Measurements from ENCODE around the gene TGM6. TPM values are rescaled to one million over a fixed set of nuclear protein-coding genes. Genes with fewer than 3 reads are reported as not detected.

Gene TGM6
- total RNA-seq, result not detected
- long read RNA-seq, result 0 reads

DNA sequence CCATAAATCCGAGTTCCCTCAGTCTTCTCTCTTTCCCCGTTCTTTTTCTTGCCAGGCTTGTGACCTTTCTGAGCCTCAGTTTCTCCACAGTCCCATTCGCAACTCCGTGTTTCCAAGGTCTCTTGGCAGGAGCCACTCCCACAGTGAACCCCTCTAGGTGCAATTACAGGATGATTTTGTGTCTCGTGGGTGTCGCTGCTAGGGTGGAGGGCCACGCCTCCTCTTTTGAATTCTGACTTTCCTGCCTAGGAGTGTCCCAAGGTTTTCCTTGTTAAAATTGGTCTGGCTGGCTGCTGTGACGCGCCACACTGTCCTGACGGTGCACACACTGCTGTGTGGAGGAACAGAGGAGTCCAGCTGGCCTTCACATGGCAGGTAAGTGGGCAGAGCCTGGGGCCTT, at the start of gene TGM6:
Gene TGM6 (plus strand): TSS at position 301 of the 400 bp plus-strand sequence. CDS start 68 bp downstream, at position 369.
- ATAC-seq, result no peak
- intact Hi-C loops (cut with DNase I, micrococcal nuclease), result no loop called here

DNA sequence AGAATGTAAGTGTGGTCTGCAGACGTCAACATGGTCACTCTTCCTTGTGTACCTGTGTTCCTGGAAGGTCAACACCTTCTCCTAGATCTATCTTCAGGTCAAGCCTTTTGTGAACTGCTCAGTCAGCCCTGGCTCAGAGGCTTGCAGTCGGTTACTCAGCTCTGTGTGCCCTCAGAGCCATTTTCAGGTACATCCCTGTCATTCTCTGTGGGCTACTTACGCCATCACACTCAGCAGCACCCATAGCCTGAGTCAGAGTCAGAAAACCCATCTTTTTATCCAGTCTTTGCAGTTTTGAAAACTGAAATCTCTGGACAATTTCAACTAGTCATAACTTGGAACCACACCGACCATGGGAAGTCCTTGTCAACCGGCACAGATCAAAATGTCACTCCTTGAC, 49.6 kb upstream of the TGM6 start:
- DNase-seq, result no peak
- intact Hi-C loops (cut with DNase I, micrococcal nuclease), result no loop called here
- no peak for ATAC-seq

More for the DNA sequence above, at the start of gene TGM6:
- no peak for DNase-seq

GRCh38 chr20:2331901-2332565, 48.7 kb upstream of the TGM6 start:
- no peak for ATAC-seq
- intact Hi-C loops (cut with DNase I, micrococcal nuclease), result no loop called here
- no peak for DNase-seq

DNA sequence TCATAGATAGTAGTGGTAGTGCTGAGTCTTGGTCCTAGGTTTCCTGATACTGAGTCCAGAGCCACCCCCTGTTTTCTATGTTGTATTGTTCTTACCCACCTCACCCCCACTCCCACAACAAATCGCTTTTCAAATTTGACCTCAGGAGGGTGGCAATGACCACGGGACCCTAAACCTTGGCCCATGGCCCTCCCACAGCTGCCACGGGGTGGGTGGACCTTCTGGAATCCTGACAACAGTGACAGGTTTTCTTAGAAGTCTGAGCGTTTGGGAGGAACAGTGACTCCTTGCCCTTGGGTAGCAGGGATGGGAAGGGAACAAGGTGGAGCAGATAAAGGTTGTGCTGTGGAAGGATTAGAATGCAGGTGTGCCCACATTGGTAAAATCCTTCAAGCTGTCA, 48.0 kb upstream of the TGM6 start:
- ATAC-seq, result no peak
- intact Hi-C loops (cut with DNase I, micrococcal nuclease), result no loop called here

GRCh38 chr20:2333821-2334220, 46.9 kb upstream of the TGM6 start:
- ATAC-seq (no peak), DNase-seq (no peak)
- intact Hi-C loops (cut with DNase I, micrococcal nuclease), result no loop called here

More for the DNA sequence above, 48.0 kb upstream of the TGM6 start:
- DNase-seq, result no peak

GRCh38 chr20:2335096-2335870, 45.4 kb upstream of the TGM6 start:
- ATAC-seq (no peak), DNase-seq (no peak)
- intact Hi-C loops (cut with DNase I, micrococcal nuclease), result no loop called here

DNA sequence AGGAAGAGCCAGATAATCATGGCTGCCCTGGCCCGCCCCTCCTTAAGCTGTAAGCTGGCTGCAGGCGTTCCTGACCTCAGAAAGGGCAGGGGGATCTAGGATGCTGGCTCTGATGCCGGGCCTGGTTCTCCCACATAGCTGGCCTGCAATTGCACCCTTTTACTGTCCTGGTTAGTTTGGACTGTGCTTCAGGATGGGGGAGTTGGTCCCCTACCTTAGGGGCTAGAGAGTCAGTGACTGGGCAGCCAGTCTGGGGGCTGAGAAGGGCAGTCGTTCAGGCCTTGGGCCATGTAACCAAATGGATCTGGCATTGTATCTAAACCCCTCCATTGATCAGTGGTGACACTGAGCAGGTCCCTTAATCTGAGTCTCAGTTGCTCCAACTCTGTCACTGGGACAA, 44.2 kb upstream of the TGM6 start:
- DNase-seq (no peak), ATAC-seq (no peak)
- intact Hi-C loops (cut with DNase I, micrococcal nuclease), result no loop called here

GRCh38 chr20:2337142-2337541, 43.6 kb upstream of the TGM6 start:
- ATAC-seq (no peak), DNase-seq (no peak)
- intact Hi-C loops (cut with DNase I, micrococcal nuclease), result no loop called here

- no peak for ATAC-seq
- no peak for DNase-seq
- intact Hi-C loops (cut with DNase I, micrococcal nuclease), result no loop called here
Observed at GRCh38 chr20:2338411-2339066, 42.2 kb upstream of the TGM6 start.

GRCh38 chr20:2340136-2340535, 40.6 kb upstream of the TGM6 start:
- ATAC-seq (no peak), DNase-seq (no peak)
- intact Hi-C loops (cut with DNase I, micrococcal nuclease), result no loop called here

DNA sequence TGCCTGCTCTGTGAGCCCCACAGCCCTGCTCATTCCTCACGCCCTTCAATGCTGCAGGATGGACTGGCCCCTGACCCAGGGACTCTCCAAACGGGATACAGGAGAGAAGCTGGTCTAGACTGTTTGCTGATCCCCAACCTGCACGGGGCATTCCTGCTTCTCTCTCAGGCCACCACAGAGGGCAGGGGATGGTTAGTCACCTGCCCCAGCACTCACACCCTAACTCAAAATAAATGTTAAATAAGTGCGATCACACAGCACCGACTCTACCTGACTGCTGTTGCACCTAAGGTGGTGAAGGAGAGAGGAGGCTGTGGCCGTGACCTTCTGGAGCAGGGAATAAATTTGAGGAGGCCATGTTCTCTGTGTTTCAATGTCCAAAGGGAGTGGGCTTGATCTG, 39.9 kb upstream of the TGM6 start:
- ATAC-seq, result no peak
- intact Hi-C loops (cut with DNase I, micrococcal nuclease), result no loop called here
- no peak for DNase-seq

DNA sequence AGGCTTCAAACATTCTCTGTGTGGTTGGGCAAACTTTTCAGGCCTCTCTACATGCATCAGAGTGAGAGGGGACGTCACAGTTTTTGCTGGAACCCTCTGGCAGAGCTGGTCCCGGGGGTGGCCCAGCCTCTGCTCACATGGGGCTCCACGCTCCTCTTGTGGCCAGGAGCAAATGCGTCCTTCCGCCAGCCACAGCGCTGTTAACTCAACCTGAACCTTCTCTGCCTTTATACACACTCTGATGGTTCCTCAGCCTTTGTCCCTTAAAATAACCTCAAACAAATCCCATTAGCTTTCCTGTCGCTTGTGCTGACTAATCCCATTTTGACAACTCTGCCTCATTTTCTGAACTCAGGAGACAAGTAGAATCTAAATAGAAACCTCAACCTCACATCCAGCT, 39.4 kb upstream of the TGM6 start:
- intact Hi-C loops (cut with DNase I, micrococcal nuclease), result no loop called here
- DNase-seq (no peak), ATAC-seq (no peak)

DNA sequence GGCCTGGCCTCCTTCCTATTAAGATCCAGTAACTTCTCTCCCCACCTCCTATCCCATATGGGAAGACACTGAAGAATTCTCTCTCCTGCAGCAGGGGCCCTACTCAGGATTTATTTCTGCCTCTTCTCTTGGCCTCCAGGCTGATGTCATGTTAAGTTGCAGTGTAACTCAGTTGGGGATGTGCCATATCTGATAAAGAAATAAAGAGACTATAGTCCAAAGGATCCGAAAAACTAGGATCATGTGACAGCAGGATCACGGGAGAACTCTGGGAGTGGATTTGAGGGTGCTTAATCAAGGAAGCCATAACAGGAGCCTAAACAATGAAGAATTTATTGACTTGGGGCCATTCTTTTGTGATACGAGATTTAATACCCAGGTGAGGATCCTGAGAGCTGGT, 38.5 kb upstream of the TGM6 start:
- no peak for ATAC-seq
- intact Hi-C loops (cut with DNase I, micrococcal nuclease), result no loop called here
- DNase-seq, result no peak

DNA sequence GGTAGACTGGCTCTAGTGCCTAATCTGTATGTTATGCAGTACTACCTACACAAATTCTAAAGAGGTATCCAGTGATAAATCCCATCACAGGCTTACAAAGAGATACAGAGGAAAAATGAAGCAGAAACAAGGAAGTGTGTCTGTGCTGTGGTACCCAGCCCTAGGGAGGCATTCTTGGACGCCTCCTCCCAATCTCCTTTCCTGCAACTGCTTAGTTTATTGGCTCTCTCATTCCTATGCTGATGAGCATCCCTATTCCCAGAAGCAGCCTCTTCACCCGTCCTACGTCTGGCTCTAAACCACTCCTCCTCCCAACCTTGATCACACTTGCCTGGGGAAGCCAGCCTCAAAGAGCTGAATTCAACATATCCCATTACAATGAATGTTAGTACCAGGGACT, 34.5 kb upstream of the TGM6 start:
- DNase-seq (no peak), ATAC-seq (no peak)
- intact Hi-C loops (cut with DNase I, micrococcal nuclease), result no loop called here

- intact Hi-C loops (cut with DNase I, micrococcal nuclease), result no loop called here
- DNase-seq (no peak), ATAC-seq (no peak)
Observed at GRCh38 chr20:2348336-2348735, 32.4 kb upstream of the TGM6 start.

GRCh38 chr20:2349801-2350200, 30.9 kb upstream of the TGM6 start:
- DNase-seq (no peak), ATAC-seq (no peak)
- intact Hi-C loops (cut with DNase I, micrococcal nuclease), result no loop called here

- DNase-seq, result no peak
- intact Hi-C loops (cut with DNase I, micrococcal nuclease), result no loop called here
- no peak for ATAC-seq
Observed at GRCh38 chr20:2350606-2351005, 30.1 kb upstream of the TGM6 start.

- no peak for DNase-seq
- intact Hi-C loops (cut with DNase I, micrococcal nuclease), result no loop called here
- no peak for ATAC-seq
Observed at GRCh38 chr20:2353231-2353630, 27.5 kb upstream of the TGM6 start.

GRCh38 chr20:2357114-2357513, 23.6 kb upstream of the TGM6 start:
- ATAC-seq, result no peak
- intact Hi-C loops (cut with DNase I, micrococcal nuclease), result no loop called here
- DNase-seq, result no peak

- ATAC-seq, result no peak
- intact Hi-C loops (cut with DNase I, micrococcal nuclease), result no loop called here
Observed at GRCh38 chr20:2358006-2358405, 22.7 kb upstream of the TGM6 start.

More at GRCh38 chr20:2358006-2358405, 22.7 kb upstream of the TGM6 start:
- DNase-seq, result no peak

All from left colon (tissue), 2 donors.